HT1080 (cell line): ENCODE measurements around the gene RALGAPB. TPM values are rescaled to one million over a fixed set of nuclear protein-coding genes. Genes with fewer than 3 reads are reported as not detected.
A peak's percentile ranks its signal among the peaks of the same experiment; 100 is the strongest.
"Not testable (repeated sequence)": the region's sequence is repeated elsewhere in the genome, so short reads cannot be mapped to it uniquely, and the experiment has no call there.

ENCODE experiments used
- DNase-seq: peaks from one replicate; pipeline ENCODE4 v3.0.0-alpha.2; 2015; ENCODE audit warnings: low read depth
- polyA plus RNA-seq, 2 experiments: library from polyadenylated mRNA; depleted of rRNA; stranded (reverse); fragments of >200 nt; gene quantifications; 2 replicates each; pipeline ENCODE4 v1.2.3, GENCODE V29; 2015
- total RNA-seq: library from RNA; depleted of rRNA; stranded (reverse); fragments of >200 nt; shearing (Covaris generic); gene quantifications from 2 replicates; pipeline ENCODE4 v1.2.3, GENCODE V29; 2014; rRNA removed

Gene RALGAPB
- total RNA-seq = 10.7 and 15.5 TPM in 2 replicates
- polyA plus RNA-seq (2015; cell fraction: cytosol; rRNA removed) = 17.0 and 24.9 TPM in 2 replicates
- 60.4 and 65.2 TPM in 2 replicates for polyA plus RNA-seq (2015; cell fraction: nucleus; rRNA removed)

GRCh38 chr20:38472513-38473366 is at the start of gene RALGAPB:
TSS of gene RALGAPB (plus strand) at chr20:38472843. CDS start at chr20:38488433, 15,590 bp downstream.
- peak; percentile 98 for DNase-seq

GRCh38 chr20:38423541-38423940 is 49.1 kb upstream of the RALGAPB start:
- no peak for DNase-seq

GRCh38 chr20:38424401-38424800 is 48.2 kb upstream of the RALGAPB start:
- no peak for DNase-seq

GRCh38 chr20:38426006-38426897 is 46.4 kb upstream of the RALGAPB start:
- peak; percentile 92 for DNase-seq

DNA sequence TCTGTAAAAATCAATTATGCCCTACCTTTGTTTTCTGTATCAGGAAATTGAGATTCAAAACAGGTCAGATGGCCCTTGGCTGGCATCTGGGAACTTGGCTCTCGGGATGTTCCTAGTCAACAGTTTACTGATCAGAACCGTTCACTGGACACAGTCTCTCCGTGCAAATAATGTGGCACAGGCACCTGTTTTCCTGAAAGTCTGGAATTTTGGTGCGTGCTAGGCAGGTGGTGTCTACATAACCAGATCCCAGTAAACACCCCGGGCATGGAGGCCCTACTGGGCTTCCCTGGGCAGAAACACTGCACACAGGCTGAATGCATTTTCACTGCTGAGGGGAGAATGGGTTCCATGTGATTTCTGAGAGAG is 45.0 kb upstream of the RALGAPB start:
- no peak for DNase-seq

GRCh38 chr20:38428800-38429199 is 43.8 kb upstream of the RALGAPB start:
- no peak for DNase-seq

DNA sequence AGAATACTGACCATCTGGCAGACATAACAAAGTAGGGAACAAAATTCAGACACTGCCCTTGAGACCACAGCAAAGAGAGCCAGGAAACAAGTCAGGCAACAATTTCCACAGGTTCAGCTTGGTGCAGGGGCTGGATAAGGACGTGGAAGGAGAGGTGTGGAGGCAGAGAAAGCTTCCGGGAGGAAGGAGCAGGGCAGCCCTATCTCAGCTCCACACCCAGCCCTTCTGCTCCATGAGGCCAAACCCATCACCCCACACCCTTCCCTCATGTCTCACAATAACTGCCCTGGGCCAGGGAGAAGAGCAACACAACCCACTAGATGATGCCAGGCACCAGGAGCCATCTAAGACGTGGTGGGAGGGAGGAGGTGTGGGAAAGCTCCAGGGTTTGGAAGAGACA is 43.3 kb upstream of the RALGAPB start:
- no peak for DNase-seq

DNA sequence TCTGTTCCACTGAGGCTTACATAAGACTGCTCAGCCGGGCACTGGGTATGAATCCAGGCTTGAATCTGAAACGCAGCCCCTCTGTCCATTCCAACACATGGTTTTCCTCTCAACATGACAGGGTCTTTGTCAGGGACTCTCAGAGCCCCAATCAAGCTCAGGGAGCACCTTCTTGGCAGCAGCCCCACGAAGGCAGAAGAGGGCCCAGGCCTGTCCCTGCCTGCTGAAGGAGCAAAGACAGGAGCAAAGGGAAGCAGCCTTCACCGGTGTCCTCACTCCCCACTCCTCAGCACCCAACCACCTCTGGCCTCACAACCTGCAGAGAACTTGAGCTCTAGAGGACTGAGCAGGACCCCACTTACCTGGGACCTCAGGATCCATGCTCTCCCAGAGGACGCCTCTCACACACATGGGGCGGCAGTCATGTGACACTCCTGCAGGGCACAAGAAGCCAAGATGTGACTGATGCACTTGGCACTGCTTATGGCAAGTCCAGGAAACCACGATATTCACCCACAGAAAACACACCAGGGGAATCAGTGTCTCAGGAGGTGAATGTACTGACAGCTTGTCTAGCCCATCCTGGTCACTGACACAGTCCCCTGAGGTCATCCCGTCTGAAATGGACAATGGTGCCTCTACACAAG is 41.8 kb upstream of the RALGAPB start:
- DNase-seq = no peak

GRCh38 chr20:38432292-38432691 is 40.4 kb upstream of the RALGAPB start:
- DNase-seq = no peak

DNA sequence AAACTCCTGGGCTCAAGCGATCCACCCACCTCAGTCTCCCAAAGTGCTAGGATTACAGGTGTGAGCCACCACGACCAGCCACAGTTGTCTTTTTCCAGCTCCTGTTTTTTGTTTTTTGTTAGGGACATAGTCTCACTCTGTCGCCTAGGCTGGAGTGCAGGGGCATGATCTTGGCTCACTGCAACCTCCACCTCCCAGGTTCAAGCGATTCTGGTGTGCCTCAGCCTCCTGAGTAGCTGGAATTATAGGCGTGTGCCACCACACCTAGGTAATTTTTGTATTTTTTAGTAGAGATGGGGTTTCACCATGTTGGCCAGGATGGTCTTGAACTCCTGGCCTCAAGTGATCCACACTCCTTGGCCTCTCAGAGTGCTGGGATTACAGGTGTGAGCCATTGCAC is 39.8 kb upstream of the RALGAPB start:
- DNase-seq = not testable (repeated sequence)

GRCh38 chr20:38433304-38433972 is 39.2 kb upstream of the RALGAPB start:
- no peak for DNase-seq

GRCh38 chr20:38434301-38434741 is 38.3 kb upstream of the RALGAPB start:
- no peak for DNase-seq

GRCh38 chr20:38434770-38435554 is 37.7 kb upstream of the RALGAPB start, which contains the start of gene SNHG17:
TSS of gene SNHG17 (minus strand) at chr20:38435328.
- peak; percentile 83 for DNase-seq

DNA sequence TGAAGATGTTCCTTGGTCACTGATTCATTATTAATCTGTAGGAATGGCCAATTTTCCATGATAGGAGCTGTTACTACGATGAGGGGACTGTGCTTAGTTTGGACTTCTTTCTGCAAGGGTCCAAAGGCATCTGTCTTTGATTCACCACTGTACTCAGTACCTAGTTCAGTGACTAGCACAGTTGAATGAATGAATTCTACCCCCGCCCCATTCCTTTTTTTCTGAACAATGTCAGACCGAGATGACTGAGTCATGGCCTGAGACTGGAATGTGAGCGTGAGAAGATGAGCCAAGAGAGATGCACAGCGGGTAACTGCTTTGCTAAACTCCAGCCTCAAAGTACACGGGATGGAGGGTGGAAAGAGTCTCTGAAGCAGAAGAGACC is 37.1 kb upstream of the RALGAPB start:
- peak; percentile 84 for DNase-seq

- no peak for DNase-seq
Measured at GRCh38 chr20:38437796-38438195, 34.8 kb upstream of the RALGAPB start.

GRCh38 chr20:38441110-38441509 is 31.5 kb upstream of the RALGAPB start:
- DNase-seq = not testable (repeated sequence)

- DNase-seq = no peak
Measured at GRCh38 chr20:38441916-38442315, 30.7 kb upstream of the RALGAPB start.

- no peak for DNase-seq
Measured at GRCh38 chr20:38445381-38445796, 27.3 kb upstream of the RALGAPB start.

DNA sequence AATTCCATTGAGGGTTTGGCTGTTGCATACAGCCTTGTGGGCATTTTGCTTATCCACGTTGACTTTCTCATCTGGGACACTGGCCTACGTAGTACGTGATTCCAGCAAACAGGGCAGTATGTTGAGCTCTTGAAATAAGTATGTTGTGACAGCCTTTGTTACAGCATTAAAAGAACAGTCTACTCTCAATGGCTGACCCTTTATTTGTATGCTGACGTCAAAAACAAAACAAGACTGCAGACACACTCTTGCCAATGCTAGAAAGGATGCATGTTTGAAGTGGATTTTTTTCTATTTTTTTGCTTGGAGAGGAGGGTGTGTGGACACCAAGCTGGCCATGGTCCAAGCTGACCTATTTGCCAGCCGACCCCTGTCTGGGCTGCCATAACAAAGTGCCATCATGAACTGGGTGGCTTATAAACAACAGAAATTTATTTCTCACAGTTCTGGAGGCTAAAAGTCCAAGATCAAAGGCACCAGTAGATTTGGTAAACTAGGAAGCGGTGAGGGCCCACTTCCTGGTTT is 26.7 kb upstream of the RALGAPB start:
- DNase-seq = no peak
